GM19043 (cell line): Measurements from ENCODE around the gene RLN1.
A peak's percentile ranks its signal among the peaks of the same experiment; 100 is the strongest.
"Not testable (repeated sequence)": the region's sequence is repeated elsewhere in the genome, so short reads cannot be mapped to it uniquely, and the experiment has no call there.

ENCODE experiments used
- ATAC-seq: cut with Tn5 transposase; IDR thresholded peaks from one replicate; pipeline ENCODE4 v1.9.1; 2021; ENCODE audit warnings: low read depth; ENCODE audit not compliant: unreplicated experiment

RLN1 gene

GRCh38 chr9:5338992-5339981 lies at the start of gene RLN1:
Gene RLN1, minus strand, starts transcription at chr9:5339876. Its CDS starts 130 bp downstream, at chr9:5339746.
- peak; percentile 99 for ATAC-seq

- peak; percentile 72 for ATAC-seq
These were observed 49.5 kb upstream of the RLN1 start for GRCh38 chr9:5389109-5389732.

- no peak for ATAC-seq
These were observed 48.5 kb upstream of the RLN1 start for GRCh38 chr9:5388026-5388819.

- no peak for ATAC-seq
These were observed 44.8 kb upstream of the RLN1 start for GRCh38 chr9:5384436-5384835.

DNA sequence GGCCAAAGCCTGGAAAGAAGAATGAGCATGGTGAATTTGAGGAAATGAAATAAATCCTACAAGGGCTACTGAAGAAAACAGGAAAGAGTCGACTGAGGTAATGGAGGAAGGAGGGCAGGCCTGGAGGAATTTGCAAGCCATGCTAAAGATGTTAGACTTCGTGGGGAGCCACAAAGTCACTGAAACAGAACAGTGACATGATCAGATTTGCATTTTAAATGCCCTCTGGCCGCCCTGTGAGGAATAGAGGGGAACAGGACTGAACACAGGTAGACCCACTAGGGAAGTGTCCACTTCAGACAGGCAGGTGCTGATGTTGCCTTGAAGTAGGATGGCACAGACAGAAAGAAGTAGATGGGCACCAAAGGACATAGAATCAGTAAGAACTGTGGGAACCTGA lies 42.8 kb upstream of the RLN1 start:
- ATAC-seq = no peak

DNA sequence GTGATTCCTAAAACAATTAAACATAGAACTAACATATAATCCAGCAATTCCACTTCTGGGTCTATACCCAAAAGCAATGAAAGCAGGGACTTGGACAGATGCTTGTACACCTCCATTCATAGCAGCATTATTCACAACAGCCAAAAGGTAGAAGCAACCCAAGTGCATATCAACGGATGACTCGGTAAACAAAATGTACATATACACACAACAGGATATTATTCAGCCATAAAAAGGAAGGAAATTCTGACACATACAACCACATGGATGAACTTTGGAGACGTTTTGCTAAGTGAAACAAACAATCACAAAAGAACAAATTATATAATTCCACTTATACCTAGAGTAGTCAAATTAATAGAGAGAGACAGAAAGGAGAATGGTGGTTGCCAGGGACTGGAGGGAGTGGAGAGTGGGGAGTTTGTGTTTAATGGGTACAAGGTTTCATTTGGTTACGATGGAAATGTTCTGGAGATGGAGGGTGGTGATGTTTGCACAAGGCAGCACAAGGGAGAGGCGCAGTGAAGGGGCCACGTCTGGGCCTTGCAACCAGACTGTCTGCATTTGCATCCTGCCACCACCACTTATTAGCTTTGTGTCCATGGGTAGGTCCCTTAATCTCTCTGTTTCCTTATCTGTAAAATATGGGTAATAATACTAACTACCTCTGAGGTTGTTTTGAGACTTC lies 36.3 kb upstream of the RLN1 start:
- no peak for ATAC-seq

GRCh38 chr9:5375091-5375490 lies 35.4 kb upstream of the RLN1 start:
- no peak for ATAC-seq

- peak; percentile 97 for ATAC-seq
These were observed 24.8 kb upstream of the RLN1 start for GRCh38 chr9:5364294-5365024.

- no peak for ATAC-seq
These were observed 21.8 kb upstream of the RLN1 start for GRCh38 chr9:5361326-5362010.

DNA sequence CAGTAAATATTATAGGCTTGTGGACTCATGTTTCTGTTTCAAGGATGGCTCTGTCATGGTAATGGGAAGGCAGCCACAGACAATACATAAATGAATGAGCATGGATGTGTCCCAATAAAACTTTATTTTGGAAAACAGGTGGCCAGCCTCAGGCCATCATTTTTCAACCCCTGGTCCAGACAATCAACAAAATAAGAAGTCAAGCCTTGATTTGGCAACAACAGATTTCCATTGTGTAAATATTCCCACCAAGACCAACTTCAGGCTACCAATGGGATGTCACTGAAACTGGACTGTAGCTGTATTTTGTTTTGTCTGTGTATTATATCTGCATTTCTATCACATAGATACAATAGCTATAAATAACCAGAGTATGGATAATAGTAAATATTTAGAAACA lies 20.7 kb upstream of the RLN1 start:
- no peak for ATAC-seq

- ATAC-seq = no peak
These were observed 17.9 kb upstream of the RLN1 start for GRCh38 chr9:5357431-5358105.

- ATAC-seq = no peak
These were observed 16.1 kb upstream of the RLN1 start for GRCh38 chr9:5355817-5356216.

DNA sequence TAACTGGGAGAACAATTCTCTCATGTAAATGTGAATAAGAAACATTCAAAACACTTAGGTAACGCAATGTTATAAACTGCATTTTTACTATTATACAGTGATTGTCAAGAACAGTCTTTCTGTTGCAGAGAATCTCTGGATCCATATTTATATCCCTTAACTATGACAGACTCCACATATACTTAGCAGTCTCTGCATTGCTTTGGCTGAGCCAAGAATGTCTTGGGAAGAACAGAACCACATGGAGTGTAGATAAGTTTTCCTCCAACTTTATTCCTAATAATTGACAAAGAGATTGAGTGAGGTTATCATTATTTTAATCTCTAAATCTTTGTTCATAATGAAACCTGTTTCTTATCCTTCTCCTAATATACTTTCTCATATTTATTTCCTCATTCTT lies 15.6 kb upstream of the RLN1 start:
- no peak for ATAC-seq

- no peak for ATAC-seq
These were observed 14.5 kb upstream of the RLN1 start for GRCh38 chr9:5354184-5354583.

- ATAC-seq = no peak
These were observed 13.1 kb upstream of the RLN1 start for GRCh38 chr9:5352637-5353248.

GRCh38 chr9:5336688-5337087 lies 3.0 kb downstream of the RLN1 start:
- no peak for ATAC-seq

- ATAC-seq = not testable (repeated sequence)
These were observed 8.4 kb downstream of the RLN1 start for GRCh38 chr9:5331276-5331675.

GRCh38 chr9:5326893-5327548 lies 12.7 kb downstream of the RLN1 start:
- no peak for ATAC-seq
